ENCODE measurements around the gene PPM1H.

The PPM1H gene

GRCh38 chr12:62692884-62693283 is 242.1 kb downstream of the PPM1H start:
- Histone ChIP-seq H3K9me3 (no peaks in the 10 kb centered on the region), H3K27me3 (no peaks in the 10 kb centered on the region), H3K36me3 (no peaks in the 10 kb centered on the region), H3K4me3 (no peak overlapping the region), H3K27ac (peak overlapping the region; percentile 0 to 43), H3K4me1 (peaks cover 0 to 24% (median 11%) of the 10 kb centered on the region in 4 donors)
- no peak for DNase-seq
- intact Hi-C loops (cut with DNase I; ENCODE audit: low total_unique reads) = no loop called here
- TF ChIP-seq CTCF (IDR thresholded peaks at IDR 0.05) = no peak

- Histone ChIP-seq H3K36me3 (no peaks in the 10 kb centered on the region), H3K27ac (no peak overlapping the region), H3K9me3 (no peaks in the 10 kb centered on the region), H3K27me3 (no peaks in the 10 kb centered on the region), H3K4me1 (peaks cover 0 to 32% (median 19%) of the 10 kb centered on the region in 4 donors), H3K4me3 (no peak overlapping the region)
- DNase-seq = no peak
- no peak for TF ChIP-seq CTCF (IDR thresholded peaks at IDR 0.05)
- intact Hi-C loops (cut with DNase I; ENCODE audit: low total_unique reads) = no loop called here
These were observed 243.6 kb downstream of the PPM1H start for GRCh38 chr12:62691309-62691708.

GRCh38 chr12:62689042-62689839 is 245.7 kb downstream of the PPM1H start:
- Histone ChIP-seq H3K4me1 (peaks cover 0 to 43% (median 27%) of the 10 kb centered on the region in 4 donors), H3K27ac (no peak overlapping the region), H3K36me3 (no peaks in the 10 kb centered on the region), H3K27me3 (no peaks in the 10 kb centered on the region), H3K4me3 (no peak overlapping the region), H3K9me3 (no peaks in the 10 kb centered on the region)
- TF ChIP-seq CTCF (IDR thresholded peaks at IDR 0.05) = no peak
- DNase-seq = no peak
- intact Hi-C loops (cut with DNase I; ENCODE audit: low total_unique reads) = no loop called here

- no peak overlapping the region for H3K4me3 ChIP-seq
- intact Hi-C loops (cut with DNase I; ENCODE audit: low total_unique reads) = no loop called here
- DNase-seq = no peak
These were observed 248.0 kb downstream of the PPM1H start for GRCh38 chr12:62686938-62687337.

GRCh38 chr12:62684570-62685295 is 250.2 kb downstream of the PPM1H start:
- intact Hi-C loops (cut with DNase I; ENCODE audit: low total_unique reads) = no loop called here
- H3K27me3 ChIP-seq = no peaks in the 10 kb centered on the region
- TF ChIP-seq CTCF (IDR thresholded peaks at IDR 0.05) = no peak
- peaks cover 0 to 46% (median 35%) of the 10 kb centered on the region in 4 donors for H3K4me1 ChIP-seq
- H3K27ac ChIP-seq = peak overlapping the region; percentile 73 to 77
- no peak overlapping the region for H3K4me3 ChIP-seq
- no peaks in the 10 kb centered on the region for H3K36me3 ChIP-seq
- no peaks in the 10 kb centered on the region for H3K9me3 ChIP-seq
- peak; percentile 73 to 79 for DNase-seq

More at GRCh38 chr12:62686938-62687337, 248.0 kb downstream of the PPM1H start:
- Histone ChIP-seq H3K27ac (peak overlapping the region; percentile 34 to 51), H3K36me3 (no peaks in the 10 kb centered on the region), H3K9me3 (no peaks in the 10 kb centered on the region), H3K27me3 (no peaks in the 10 kb centered on the region), H3K4me1 (peaks cover 0 to 47% (median 35%) of the 10 kb centered on the region in 4 donors)
- no peak for TF ChIP-seq CTCF (IDR thresholded peaks at IDR 0.05)
